Measurements from ENCODE around the gene SPSB3. TPM values are rescaled to one million over a fixed set of nuclear protein-coding genes. Genes with fewer than 3 reads are reported as not detected.
A peak's percentile ranks its signal among the peaks of the same experiment; 100 is the strongest.

SPSB3 gene
- total and polyA plus RNA-seq, 9 of the 15 experiments (the other 6 are each of a cell fraction or from before 2014, with no cell fraction given): 0.39 to 37.4 (median 7.1) TPM

- TF ChIP-seq ZBTB33 (CRISPR knock-in tag; IDR thresholded peaks at IDR 0.05) (peak; percentile 64), E2F6 (IDR thresholded peaks at IDR 0.05; ENCODE audit: borderline replicate concordance in 1 of 2, extremely low read depth in 1 of 2, insufficient read depth in 1 of 2, insufficient read length in 1 of 2, low read depth in 1 of 2, low read length in 1 of 2, poor library complexity in 1 of 2, severe bottlenecking in 1 of 2) (peak in 1 of 2 experiments; percentile 49), ZNF280B (CRISPR knock-in tag; IDR thresholded peaks at IDR 0.05) (no peak), POLR2A (conservative IDR thresholded peaks at IDR 0.05) (peak; percentile 48), ELF2 (CRISPR knock-in tag; IDR thresholded peaks at IDR 0.05) (no peak), ZNF398 (CRISPR knock-in tag; IDR thresholded peaks at IDR 0.05) (no peak), TCFL5 (CRISPR knock-in tag; conservative IDR thresholded peaks at IDR 0.05) (no peak), ZNF696 (CRISPR knock-in tag; conservative IDR thresholded peaks at IDR 0.05) (no peak), RBFOX2 (IDR thresholded peaks at IDR 0.05; ENCODE audit: low read depth, low read length) (peak; percentile 52; the same call in 1 of the 2 replicates), CGGBP1 (CRISPR knock-in tag; IDR thresholded peaks at IDR 0.05) (no peak), ZC3H4 (CRISPR knock-in tag; IDR thresholded peaks at IDR 0.05; ENCODE audit: borderline replicate concordance) (no peak), RBM22 (IDR thresholded peaks at IDR 0.05; ENCODE audit: low read depth, low read length, poor library complexity, severe bottlenecking) (peak; percentile 22), ZNF197 (CRISPR knock-in tag; IDR thresholded peaks at IDR 0.05; ENCODE audit: low read depth) (no peak), RFX5 (IDR thresholded peaks at IDR 0.05; ENCODE audit: low read depth, low read length) (no peak), KAT8 (IDR thresholded peaks at IDR 0.05; ENCODE audit: low read depth) (no peak), EGR1 (conservative IDR thresholded peaks at IDR 0.05) (no peak), NBN (IDR thresholded peaks at IDR 0.05; ENCODE audit: low read depth) (no peak), FOXK2 (conservative IDR thresholded peaks at IDR 0.05 in 1 of 2, IDR thresholded peaks at IDR 0.05 in 1 of 2; ENCODE audit: low read depth in 2 of 2) (no peak), HNRNPUL1 (IDR thresholded peaks at IDR 0.05; ENCODE audit: low read length) (no peak), SPI1 (IDR thresholded peaks at IDR 0.05; ENCODE audit: borderline replicate concordance, low read depth, low read length) (no peak), BACH1 (tag; IDR thresholded peaks at IDR 0.05) (no peak)
Measured at GRCh38 chr16:1779741-1780676, 2.4 kb downstream of the SPSB3 start (continued).

Data from K562 (cell line).